Immature natural killer cell (primary cell): ENCODE results near the gene SCARF2. TPM values are rescaled to one million over a fixed set of nuclear protein-coding genes. Genes with fewer than 3 reads are reported as not detected.

ENCODE experiments used
- polyA plus RNA-seq, 3 donors: library from polyadenylated mRNA; unstranded; fragments of 300-500 nt; fragmentation: Illumina TruSeq; gene quantifications; one replicate each; pipeline ENCODE4 v1.2.3, GENCODE V29; 2021

The SCARF2 gene
- polyA plus RNA-seq, 3 donors from 2014 or later, result 0.48 TPM; not detected in 2

Other genes with a start within 250 kb of the SCARF2 start
- gene RTN4R, start 169.5 kb downstream of the SCARF2 start, polyA plus RNA-seq, result 1 to 10 TPM; 1.1 to 3.9 (median 2.2) TPM
- 100 to 1,000 TPM; 143 to 160 (median 147) TPM for gene DGCR6L, start 117.8 kb downstream of the SCARF2 start, polyA plus RNA-seq
- gene ZNF74, start 43.7 kb downstream of the SCARF2 start, polyA plus RNA-seq, result 10 to 100 TPM in 1 of 3 donors, 1 to 10 TPM in 2; 2.0 to 16.8 (median 6.7) TPM
- 10 to 100 TPM; 12.8 to 26.3 (median 26.1) TPM for gene KLHL22, start 58.0 kb upstream of the SCARF2 start, polyA plus RNA-seq
- gene MED15, start 69.8 kb upstream of the SCARF2 start, polyA plus RNA-seq, result 10 to 100 TPM; 12.1 to 91.3 (median 23.0) TPM